A549 (cell line): ENCODE measurements around the gene ASCL2.

Source experiments
- CTCF ChIP-seq: fragments of >200 bp; sonication (Bioruptor Twin); formaldehyde crosslinking; IDR thresholded peaks from 3 replicates; pipeline ENCODE4 v1.5.1; 2016
- EP300 ChIP-seq, 2 experiments: fragments of >200 bp; sonication (Bioruptor Twin); formaldehyde crosslinking; IDR thresholded peaks; 2 replicates in 1 of 2; 3 replicates in 1 of 2; pipeline ENCODE4 v1.6.1; 2016 to 2017
- JUNB ChIP-seq: fragments of >200 bp; sonication (Bioruptor Twin); formaldehyde crosslinking; IDR thresholded peaks from 2 replicates; pipeline ENCODE4 v1.6.1; 2016

- TF ChIP-seq EP300 (IDR thresholded peaks at IDR 0.05) (no peak), CTCF (no peak), JUNB (no peak)
Observed at GRCh38 chr11:2308713-2309112, 38.3 kb upstream of the ASCL2 start.
